HG03175 (cell line): Measurements from ENCODE around the gene DGKK.

Source experiments
- ATAC-seq: cut with Tn5 transposase; IDR thresholded peaks from one replicate; pipeline ENCODE4 v1.9.1; 2021; ENCODE audit warnings: mild to moderate bottlenecking, moderate library complexity; ENCODE audit not compliant: unreplicated experiment

DGKK gene, protein sequence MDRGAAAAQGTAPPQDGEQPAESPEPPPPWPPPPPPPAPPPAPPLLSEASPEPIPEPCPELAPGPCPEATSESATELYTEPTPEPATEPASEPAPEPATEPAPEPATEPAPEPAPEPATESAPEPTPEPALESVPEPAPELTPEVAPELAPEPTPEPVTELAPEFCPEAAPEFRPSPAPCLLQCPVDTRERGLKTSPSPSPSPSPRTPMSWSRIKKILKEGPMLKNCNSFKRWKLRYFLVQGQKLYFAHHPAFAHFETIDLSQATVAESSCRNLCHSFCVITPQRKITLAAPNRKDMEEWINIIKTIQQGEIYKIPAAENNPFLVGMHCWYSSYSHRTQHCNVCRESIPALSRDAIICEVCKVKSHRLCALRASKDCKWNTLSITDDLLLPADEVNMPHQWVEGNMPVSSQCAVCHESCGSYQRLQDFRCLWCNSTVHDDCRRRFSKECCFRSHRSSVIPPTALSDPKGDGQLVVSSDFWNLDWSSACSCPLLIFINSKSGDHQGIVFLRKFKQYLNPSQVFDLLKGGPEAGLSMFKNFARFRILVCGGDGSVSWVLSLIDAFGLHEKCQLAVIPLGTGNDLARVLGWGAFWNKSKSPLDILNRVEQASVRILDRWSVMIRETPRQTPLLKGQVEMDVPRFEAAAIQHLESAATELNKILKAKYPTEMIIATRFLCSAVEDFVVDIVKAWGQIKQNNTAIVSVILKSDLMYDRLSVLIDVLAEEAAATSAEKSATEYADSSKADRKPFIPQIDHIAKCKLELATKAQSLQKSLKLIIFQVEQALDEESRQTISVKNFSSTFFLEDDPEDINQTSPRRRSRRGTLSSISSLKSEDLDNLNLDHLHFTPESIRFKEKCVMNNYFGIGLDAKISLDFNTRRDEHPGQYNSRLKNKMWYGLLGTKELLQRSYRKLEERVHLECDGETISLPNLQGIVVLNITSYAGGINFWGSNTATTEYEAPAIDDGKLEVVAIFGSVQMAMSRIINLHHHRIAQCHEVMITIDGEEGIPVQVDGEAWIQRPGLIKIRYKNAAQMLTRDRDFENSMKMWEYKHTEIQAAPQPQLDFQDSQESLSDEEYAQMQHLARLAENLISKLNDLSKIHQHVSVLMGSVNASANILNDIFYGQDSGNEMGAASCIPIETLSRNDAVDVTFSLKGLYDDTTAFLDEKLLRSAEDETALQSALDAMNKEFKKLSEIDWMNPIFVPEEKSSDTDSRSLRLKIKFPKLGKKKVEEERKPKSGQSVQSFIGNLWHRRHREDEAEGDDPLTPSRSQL

DNA sequence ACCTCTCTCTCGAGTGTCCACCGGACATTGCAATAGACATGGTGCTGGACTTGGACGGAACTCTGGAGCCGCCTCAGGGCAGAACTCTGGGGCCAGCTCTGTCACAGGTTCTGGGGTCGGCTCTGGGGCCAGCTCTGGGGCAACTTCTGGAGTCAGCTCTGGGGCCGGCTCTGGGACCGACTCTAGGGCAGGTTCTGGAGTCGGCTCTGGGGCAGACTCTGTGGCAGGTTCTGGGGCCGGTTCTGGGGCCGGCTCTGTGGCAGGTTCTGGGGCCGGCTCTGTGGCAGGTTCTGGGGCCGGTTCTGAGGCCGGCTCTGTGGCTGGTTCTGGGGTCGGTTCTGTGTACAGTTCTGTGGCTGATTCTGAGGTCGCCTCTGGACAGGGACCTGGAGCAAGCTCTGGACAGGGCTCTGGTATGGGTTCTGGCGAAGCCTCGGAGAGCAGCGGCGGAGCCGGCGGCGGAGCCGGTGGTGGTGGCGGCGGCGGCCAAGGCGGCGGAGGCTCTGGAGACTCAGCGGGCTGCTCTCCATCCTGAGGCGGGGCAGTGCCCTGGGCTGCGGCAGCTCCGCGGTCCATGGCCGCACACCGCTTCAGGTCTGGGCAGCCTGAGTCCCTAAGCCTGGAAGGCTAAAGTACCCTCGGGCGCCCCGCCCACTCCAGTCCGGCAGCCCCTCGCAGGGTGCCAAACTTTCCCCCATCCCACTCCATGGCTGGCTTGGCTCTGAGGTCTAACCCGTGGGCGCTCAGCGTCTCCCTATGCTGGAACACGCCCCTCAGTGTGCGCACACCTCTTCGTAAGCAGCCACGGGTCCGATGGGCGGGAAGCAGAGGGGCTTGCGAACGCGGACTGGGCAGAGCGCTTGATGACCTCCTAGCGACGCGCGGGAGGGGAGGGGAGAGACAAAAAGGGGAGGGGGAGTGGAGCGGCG lies at the start of gene DGKK:
Gene DGKK (minus strand): TSS at position 723 of the 929 bp plus-strand sequence. CDS start 147 bp downstream, at position 576.
- ATAC-seq = no peak

DNA sequence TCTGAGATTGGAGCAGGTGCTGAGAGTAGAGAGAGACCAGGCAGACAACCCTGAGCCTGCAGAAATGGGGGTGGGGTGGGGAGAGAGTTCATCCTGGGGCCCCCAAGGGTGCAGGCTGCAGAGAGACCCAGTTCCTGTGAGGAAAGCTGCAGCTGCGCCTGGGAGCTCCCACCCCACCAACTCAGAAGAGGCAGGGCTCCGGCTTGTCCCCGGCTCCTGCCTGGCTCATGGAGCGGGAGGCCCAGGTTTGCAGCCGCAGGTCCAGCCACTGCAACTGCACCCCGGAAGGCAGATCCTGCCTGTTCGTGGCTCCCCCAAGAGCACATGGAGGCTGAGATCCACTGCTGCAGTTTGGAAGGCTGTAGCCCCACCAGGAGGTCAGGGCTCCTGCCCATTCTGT lies 44.2 kb upstream of the DGKK start:
- ATAC-seq = no peak

DNA sequence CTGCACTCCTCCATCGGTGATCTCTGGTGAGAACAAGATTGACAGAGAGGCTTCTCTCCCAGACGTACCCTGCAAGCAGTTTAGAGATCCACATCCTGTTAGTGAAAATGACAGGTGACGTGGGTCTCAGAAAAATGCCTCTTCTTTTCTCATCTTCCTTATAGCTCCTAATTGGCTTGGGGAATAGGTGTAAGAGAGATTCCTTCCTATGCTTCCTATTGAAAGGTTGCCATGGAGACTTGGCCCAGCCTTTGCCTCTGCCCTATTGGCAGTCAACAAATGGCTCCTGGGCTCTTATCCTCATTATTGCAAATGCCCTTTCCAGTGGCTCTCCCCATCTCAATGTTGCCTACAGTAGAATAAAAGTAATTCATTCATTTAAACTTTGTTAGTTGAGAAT lies 26.5 kb upstream of the DGKK start:
- ATAC-seq = no peak

DNA sequence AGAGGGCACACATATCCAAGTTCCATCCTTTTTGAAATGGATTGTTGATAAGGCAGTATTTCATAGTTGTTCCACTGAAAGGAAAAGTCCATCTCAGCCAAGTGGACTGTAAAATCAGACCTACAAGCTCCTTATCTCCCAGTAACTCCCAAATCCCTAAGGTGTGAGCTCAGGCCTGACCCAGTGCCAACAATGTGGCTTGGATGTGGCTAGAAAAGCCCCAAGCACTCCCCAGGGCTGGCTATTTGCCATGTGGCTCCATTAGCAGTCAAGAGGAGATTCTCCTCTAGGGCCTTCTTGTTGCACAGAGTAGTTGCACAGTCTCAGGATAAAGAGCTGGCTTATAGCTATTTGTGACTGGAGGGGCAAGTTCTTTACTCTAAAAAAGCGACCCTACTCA lies 25.0 kb upstream of the DGKK start:
- no peak for ATAC-seq

DNA sequence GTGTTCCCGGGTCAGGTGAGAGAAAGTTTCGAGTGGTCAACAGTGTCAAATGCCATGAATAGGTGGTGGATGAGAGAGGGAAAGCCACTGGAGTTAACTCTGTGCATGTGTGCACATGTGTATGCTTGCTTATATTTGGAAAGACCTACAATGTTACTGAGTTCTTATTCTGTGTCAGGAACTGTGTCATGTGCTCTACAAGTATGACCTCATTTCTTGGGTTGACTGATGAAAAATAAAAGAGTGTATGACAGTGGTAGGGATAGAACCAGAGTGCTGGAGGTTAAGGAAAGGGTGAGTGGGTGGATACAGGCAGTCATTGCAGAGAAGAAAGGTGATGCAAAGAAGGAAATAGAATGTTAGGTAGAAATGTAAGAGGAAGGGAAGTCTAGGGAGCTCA lies 22.1 kb upstream of the DGKK start:
- ATAC-seq = no peak

DNA sequence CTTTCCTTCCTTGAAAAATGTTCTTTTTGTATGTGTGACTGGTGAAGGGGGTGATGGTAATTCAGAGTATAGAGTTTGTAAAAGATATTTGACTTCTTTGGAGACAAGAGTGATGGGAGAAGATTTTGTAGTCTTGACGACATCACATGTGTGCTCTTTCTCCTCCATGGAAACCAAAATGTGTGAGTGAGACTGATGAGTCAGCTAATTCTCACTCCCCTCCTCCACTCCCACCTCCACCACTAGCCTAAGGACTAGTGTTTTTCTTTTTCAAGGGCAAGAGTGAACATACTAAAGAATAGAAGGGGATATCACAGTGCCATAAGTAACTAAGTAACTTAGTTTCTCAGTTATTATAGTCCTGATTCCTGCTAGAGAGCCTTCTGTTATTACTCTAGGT lies 14.0 kb upstream of the DGKK start:
- ATAC-seq = no peak

DNA sequence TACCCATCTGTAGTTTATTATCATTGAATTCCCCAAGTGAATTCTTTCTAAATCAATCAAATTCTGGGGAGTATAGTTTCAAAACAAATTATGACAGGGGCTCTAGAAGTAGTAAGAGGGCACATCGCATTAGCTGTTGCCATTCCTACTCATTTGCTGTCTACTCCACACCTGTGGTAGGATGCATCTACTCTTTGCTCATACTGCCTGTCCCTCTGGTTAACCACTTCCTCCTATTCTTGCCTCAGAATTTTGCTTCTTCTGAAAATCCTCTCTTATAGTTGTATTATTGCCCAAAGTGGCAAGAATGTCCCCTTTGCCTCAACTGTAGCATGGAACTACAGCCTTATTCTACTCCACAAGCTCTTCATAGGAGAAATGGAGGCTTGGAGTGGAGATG lies 12.7 kb upstream of the DGKK start:
- ATAC-seq = no peak

DNA sequence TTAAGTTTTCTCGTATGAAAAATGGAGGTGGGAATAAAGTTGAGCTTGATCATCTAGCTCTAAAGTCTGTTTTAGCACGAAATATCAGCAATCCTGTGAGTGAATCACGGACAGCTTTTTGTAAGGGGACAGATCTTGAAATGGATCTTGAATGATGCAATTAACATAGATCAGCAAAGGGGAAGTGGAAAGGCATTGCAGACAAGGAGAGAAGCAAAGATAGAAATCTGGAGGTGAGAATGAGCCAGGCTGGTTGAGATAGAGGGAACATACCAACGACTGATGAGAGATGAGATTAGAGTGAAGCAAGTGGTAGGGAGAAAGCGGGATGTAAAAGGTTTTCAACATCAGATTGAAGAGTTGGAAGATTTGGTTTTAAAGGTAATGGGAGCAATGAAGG lies 4.6 kb upstream of the DGKK start:
- ATAC-seq = no peak

DNA sequence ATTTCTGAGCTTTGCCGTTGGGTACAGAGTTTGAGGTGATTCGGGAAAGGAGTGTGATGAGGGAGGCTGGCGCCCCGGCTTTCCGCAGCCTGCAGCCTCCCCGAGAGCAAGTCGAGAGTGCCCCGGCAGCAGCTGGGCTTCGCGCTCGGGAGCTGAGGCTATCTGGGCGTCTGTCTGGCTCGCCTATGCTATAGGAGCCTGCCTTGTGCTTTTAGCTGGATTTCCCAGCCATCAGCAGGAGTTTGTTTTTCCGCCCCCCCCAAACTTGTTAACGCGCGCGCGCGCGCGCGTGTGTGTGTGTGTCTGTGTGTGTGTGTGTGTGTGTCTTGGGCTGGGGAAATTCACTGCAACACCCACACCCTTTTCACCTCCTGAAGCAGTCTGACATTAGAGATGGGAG lies 765 bp upstream of the DGKK start:
- ATAC-seq = no peak

DNA sequence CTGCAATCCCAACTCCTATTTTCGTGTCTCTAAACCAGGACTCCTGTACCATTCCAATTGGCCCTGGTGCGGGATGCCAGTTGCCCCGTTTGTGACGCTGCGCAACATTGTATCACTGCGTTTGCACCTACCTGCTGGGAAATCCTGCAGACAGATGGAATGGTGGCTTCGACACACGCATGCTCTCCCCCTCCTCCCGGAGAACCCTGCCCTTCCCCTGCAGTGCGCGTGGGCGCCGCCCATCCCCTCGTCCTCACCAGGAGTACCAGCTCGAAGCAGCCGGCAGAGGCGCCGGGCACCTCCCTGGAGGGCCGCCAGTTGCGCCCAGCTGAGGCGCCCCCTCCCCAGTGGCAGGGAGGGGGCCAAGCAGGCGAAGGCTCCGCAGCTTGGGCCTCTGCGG lies 1.4 kb downstream of the DGKK start:
- no peak for ATAC-seq

DNA sequence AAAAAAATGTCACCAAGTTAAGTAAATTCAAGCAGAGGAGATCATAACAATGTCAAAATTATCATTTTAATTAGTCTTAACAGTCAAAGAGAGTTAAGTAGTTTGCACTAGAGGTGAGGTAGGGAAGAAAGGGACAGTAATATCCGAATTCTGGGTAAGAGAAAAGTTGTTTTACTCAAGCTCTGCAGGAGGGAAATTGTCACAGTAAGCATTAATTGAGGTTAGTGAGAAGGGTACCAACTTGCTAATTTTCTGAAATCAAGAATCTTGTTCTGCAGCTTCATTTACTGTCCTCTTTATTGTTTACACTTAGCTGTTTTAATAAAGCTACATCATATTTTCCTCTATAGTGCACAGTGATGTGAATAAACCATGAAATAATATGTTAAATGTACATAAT lies 11.0 kb downstream of the DGKK start:
- ATAC-seq = no peak

DNA sequence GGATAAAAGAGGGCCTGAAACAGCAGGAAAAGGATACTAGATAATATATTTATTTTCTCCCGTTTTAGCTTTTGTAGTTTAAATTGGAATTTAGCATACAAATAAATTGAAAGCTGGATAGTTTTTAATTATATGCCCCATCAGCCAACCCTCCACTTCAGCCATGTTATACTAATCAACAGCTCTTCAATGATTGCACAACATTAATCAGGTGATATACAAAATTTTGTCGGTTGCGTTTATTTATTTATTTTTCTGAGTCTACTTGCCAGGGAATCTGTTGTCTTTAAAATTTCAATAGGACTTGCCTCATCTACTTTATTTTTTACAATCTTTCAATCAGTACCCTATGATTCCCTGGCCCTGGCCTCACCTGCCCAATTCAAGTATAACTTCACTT lies 12.1 kb downstream of the DGKK start:
- ATAC-seq = no peak

DNA sequence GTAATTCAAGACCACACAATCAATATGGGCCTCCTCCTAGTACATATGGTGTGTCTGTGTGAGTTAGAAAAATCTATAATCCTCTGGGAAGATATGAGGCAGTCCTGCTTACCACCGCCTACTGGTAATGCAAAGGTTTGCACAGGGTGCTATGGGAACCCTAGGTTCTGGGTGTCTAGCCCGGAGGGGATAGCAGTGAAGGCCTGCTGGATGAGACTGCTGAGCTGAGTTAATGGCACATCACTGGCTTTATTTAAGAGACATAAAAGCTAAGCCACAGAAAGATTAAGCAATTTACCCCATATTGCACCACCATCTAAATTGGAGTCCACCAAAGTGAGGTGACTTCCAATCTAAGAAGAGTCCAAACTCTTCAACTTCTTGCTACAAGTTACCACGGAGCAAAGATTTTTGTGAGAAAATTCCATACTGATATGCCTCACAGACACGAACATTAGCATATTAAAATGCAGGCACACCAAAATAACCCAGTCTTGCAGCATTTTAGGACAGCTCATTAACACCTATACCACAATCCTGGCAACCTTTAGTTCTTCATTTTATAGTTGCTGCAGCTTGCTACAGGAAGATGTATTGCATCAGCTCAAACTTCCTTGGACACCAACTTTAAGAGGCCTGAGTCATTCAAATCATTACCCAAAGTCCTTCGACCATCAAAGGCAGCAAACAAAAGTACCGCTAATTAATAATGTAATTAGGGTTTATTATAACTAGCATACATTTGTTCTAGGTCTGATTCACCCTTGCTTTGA lies 13.7 kb downstream of the DGKK start:
- ATAC-seq = no peak

DNA sequence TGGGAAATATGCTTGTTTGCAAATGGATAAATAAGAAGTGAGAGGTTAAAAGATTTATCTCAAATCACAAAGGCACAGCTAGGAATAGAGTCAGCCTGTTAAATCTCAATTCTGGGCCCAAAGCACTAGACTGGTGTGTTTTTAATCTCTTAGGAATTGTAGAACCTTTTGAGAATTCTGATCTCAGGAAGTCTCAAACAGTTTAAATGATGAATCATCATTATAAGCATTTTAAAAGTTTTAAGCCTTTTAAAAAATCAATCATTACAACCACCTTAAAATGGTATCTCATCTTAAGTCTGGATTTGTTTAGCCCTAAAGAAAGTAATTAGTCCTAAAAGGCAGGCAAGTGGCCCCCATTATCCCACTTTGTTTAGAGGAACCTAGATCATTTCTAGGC lies 17.8 kb downstream of the DGKK start:
- ATAC-seq = no peak

DNA sequence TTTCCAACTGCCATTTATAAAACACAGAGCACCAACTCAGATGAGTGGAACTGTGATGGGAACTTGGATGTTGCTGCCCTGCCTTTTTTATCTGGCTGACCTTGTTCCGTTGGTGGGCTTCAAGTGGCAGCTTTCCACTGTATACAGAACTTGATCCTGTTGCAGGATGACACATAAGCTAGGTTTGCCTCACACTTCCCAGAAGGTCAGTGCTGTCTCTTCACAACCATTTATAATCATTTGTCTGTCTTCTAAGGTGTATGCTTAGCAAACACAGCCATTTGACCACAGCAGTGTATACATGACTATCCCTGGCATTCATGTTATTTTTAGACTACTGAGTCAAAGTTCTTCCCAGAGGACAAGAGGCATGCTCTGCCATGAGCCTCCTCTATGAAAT lies 20.3 kb downstream of the DGKK start:
- no peak for ATAC-seq

DNA sequence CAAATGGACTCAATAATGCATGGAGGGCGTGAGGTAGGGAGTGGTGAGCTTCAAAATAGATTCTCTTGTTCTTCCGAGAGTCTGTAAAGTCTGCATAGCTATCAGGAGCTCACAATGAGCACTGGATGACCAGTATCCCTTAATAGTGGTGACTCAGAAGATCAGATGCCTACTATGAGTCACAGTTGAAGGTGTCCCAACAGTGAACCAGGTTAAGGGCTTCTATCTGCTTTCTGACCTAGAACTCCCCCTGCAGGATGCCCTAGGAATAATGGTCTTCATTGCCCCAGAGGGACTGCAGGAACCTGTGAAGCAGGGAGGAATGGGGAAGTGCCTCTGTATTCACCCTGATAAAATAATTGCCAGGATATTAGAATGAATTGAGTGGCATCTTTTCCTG lies 22.1 kb downstream of the DGKK start:
- ATAC-seq = no peak

DNA sequence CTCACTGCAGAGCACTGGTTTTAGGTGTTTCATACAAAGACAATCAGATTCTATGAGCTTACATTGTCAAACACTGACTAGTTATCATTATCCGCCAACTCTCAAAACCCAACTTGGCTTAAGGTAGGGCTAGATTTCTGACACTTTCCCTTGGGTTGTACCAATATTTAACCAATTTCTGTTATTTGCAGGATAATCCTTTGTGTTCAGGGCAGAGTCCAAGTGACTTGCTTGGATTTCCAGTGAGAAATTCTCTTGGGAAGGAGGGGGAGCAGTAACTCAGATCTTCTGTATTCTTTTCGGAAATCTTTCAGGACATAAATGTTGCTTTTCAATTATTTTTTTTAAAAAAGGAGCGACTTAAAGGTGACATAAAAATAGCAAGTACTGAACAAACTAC lies 23.1 kb downstream of the DGKK start:
- ATAC-seq = no peak

DNA sequence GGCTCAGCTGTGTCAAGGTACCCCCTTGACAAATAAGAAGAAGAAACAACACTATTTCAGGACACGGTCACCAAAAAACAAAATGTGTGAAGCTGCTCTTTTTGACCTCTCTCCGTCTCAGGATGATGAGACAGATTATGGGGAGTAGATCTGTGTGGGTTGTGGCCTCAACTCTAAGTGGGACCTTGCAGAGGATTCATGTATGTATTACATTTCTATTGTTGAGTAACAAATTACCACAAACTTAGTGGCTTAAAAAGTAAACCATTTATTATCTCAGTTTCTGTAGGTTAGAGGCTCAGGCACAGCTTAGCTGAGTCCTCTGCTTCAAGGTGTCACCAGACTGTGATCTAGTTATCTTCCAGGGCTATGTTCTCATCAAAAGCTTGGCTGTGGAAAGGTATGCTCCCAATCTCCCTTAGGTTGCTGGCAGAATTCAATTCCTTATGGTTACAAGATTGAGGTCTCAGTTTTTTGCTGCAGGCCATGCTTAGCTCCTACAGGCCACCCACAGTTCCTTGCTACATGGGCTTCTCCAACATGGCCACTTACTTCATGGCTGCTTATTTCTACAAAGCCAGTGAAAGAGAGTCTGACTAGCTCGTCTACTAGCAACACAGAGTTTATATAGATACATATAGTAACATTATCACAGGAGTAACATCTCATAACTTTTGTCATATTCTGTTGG lies 28.1 kb downstream of the DGKK start:
- no peak for ATAC-seq

DNA sequence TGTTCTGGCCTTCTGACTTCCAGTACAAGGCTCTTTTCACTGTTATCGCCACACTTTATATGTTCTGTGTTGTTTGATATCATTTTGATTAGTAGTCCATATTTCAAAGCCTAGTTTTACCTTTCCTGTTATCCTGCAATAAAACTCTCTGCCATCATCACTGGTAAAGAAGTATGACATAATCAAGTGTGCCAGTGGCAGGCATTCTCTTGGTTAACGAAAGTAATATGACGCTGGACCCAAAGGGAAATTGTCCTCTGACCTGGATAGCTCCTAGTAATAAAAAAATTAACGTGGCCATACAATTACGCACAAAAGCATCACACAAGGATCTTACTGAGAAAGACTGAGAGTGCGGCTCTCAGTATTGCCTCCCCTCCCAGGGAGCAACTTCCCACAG lies 33.8 kb downstream of the DGKK start:
- ATAC-seq = no peak
